DMS79 treated with DMSO at 0.1 percent for 48 hours (cell line): ENCODE data around the gene PRX.
A peak's percentile ranks its signal among the peaks of the same experiment; 100 is the strongest.
"Not testable (repeated sequence)": the region's sequence is repeated elsewhere in the genome, so short reads cannot be mapped to it uniquely, and the experiment has no call there.

ENCODE experiments used
- DNase-seq: peaks from one replicate; lab custom pipeline; 2025; lab: John Stamatoyannopoulos, UW

PRX gene

GRCh38 chr19:40414542-40415535, 1.7 kb upstream of the PRX start:
- DNase-seq: no peak

GRCh38 chr19:40412866-40413265, 312 bp downstream of the PRX start:
- no peak for DNase-seq

GRCh38 chr19:40411958-40412499, 1.1 kb downstream of the PRX start:
- no peak for DNase-seq

GRCh38 chr19:40411125-40411842, 1.9 kb downstream of the PRX start:
- no peak for DNase-seq

GRCh38 chr19:40410030-40410389, 3.2 kb downstream of the PRX start:
- DNase-seq: no peak

- DNase-seq: not testable (repeated sequence)
Measured at GRCh38 chr19:40408598-40408925, 4.6 kb downstream of the PRX start.

- no peak for DNase-seq
Measured at GRCh38 chr19:40407714-40408597, 5.2 kb downstream of the PRX start.

GRCh38 chr19:40403262-40403984, 9.8 kb downstream of the PRX start:
- DNase-seq: peak; percentile 37

- no peak for DNase-seq
Measured at GRCh38 chr19:40400559-40400958, 12.6 kb downstream of the PRX start.

GRCh38 chr19:40398417-40399131, 14.6 kb downstream of the PRX start:
- no peak for DNase-seq

GRCh38 chr19:40397568-40397906, 15.6 kb downstream of the PRX start:
- no peak for DNase-seq

GRCh38 chr19:40396886-40397567, 16.2 kb downstream of the PRX start:
- no peak for DNase-seq

GRCh38 chr19:40395956-40396355, 17.2 kb downstream of the PRX start:
- DNase-seq: no peak

GRCh38 chr19:40394816-40395210, 18.4 kb downstream of the PRX start:
- DNase-seq: no peak

- no peak for DNase-seq
Measured at GRCh38 chr19:40393894-40394815, 19.0 kb downstream of the PRX start.

- no peak for DNase-seq
Measured at GRCh38 chr19:40392894-40393517, 20.2 kb downstream of the PRX start.

- DNase-seq: no peak
Measured at GRCh38 chr19:40392123-40392522, 21.1 kb downstream of the PRX start.

GRCh38 chr19:40390084-40390742, 23.0 kb downstream of the PRX start, which contains the start of gene HIPK4:
Gene HIPK4, minus strand, starts transcription at chr19:40390181. Its CDS starts 279 bp downstream, at chr19:40389902.
- no peak for DNase-seq
